Fibroblast of the conjunctiva (primary cell): Measurements from ENCODE around the gene CLEC2D.
A peak's percentile ranks its signal among the peaks of the same experiment; 100 is the strongest.
"Not testable (repeated sequence)": the region's sequence is repeated elsewhere in the genome, so short reads cannot be mapped to it uniquely, and the experiment has no call there.

Experiments used
- DNase-seq: peaks from one replicate; pipeline ENCODE4 v3.0.0-alpha.2; 2010; ENCODE audit warnings: low read depth

CLEC2D gene

GRCh38 chr12:9660046-9660445 is 9.5 kb upstream of the CLEC2D start:
- no peak for DNase-seq

GRCh38 chr12:9661720-9662119 is 7.8 kb upstream of the CLEC2D start:
- no peak for DNase-seq

- no peak for DNase-seq
Observed at GRCh38 chr12:9662488-9662887, 7.0 kb upstream of the CLEC2D start.

- no peak for DNase-seq
Observed at GRCh38 chr12:9667403-9668160, 1.9 kb upstream of the CLEC2D start.

- DNase-seq: no peak
Observed at GRCh38 chr12:9668161-9669018, 1.1 kb upstream of the CLEC2D start.

GRCh38 chr12:9669019-9669326 is 540 bp upstream of the CLEC2D start:
- DNase-seq: no peak

GRCh38 chr12:9672340-9672739 is 2.8 kb downstream of the CLEC2D start:
- DNase-seq: not testable (repeated sequence)

- DNase-seq: peak; percentile 75
Observed at GRCh38 chr12:9673404-9674225, 4.1 kb downstream of the CLEC2D start.

- DNase-seq: no peak
Observed at GRCh38 chr12:9674226-9674590, 4.7 kb downstream of the CLEC2D start.

GRCh38 chr12:9682508-9682907 is 13.0 kb downstream of the CLEC2D start:
- DNase-seq: not testable (repeated sequence)

GRCh38 chr12:9682949-9683348 is 13.4 kb downstream of the CLEC2D start:
- not testable (repeated sequence) for DNase-seq

- not testable (repeated sequence) for DNase-seq
Observed at GRCh38 chr12:9685366-9685765, 15.9 kb downstream of the CLEC2D start.

GRCh38 chr12:9685915-9686314 is 16.4 kb downstream of the CLEC2D start:
- DNase-seq: no peak

GRCh38 chr12:9687228-9687627 is 17.7 kb downstream of the CLEC2D start:
- no peak for DNase-seq

GRCh38 chr12:9692909-9693308 is 23.4 kb downstream of the CLEC2D start:
- DNase-seq: no peak

GRCh38 chr12:9694241-9694640 is 24.7 kb downstream of the CLEC2D start:
- DNase-seq: no peak

GRCh38 chr12:9695150-9695549 is 25.6 kb downstream of the CLEC2D start:
- DNase-seq: not testable (repeated sequence)

GRCh38 chr12:9695661-9696060 is 26.1 kb downstream of the CLEC2D start:
- DNase-seq: not testable (repeated sequence)

GRCh38 chr12:9697619-9698018 is 28.1 kb downstream of the CLEC2D start:
- DNase-seq: no peak

- DNase-seq: no peak
Observed at GRCh38 chr12:9698681-9699080, 29.2 kb downstream of the CLEC2D start.

- no peak for DNase-seq
Observed at GRCh38 chr12:9699269-9699897, 29.9 kb downstream of the CLEC2D start.
